Smooth muscle cell (in vitro differentiated cells): ENCODE measurements around the gene TMEM108. TPM values are rescaled to one million over a fixed set of nuclear protein-coding genes. Genes with fewer than 3 reads are reported as not detected.
A peak's percentile ranks its signal among the peaks of the same experiment; 100 is the strongest.

Experiments
- DNase-seq: peaks from one replicate; lab custom pipeline; 2025; ENCODE audit not compliant: unreplicated experiment; lab: John Stamatoyannopoulos, UW
- H2AFZ ChIP-seq: fragments of 200-600 bp; sonication (generic); 2 replicates; pipeline ENCODE4 v1.6.0; 2016; ENCODE audit warnings: antibody characterized with exemption, low read depth, mild to moderate bottlenecking
- H3F3A ChIP-seq: fragments of 200-600 bp; sonication (generic); 2 replicates; pipeline ENCODE4 v1.6.0; 2017; ENCODE audit warnings: antibody characterized with exemption, low read depth
- H3K27ac ChIP-seq: fragments of 200-600 bp; sonication (generic); 2 replicates; pipeline ENCODE4 v1.5.1; 2016; ENCODE audit warnings: low read depth, mild to moderate bottlenecking
- H3K27me3 ChIP-seq: fragments of 200-600 bp; sonication (generic); 2 replicates; pipeline ENCODE4 v1.6.1; 2016; ENCODE audit warnings: low read depth, mild to moderate bottlenecking
- H3K36me3 ChIP-seq: fragments of 200-600 bp; sonication (generic); 2 replicates; pipeline ENCODE4 v1.5.1; 2016; ENCODE audit warnings: low read depth
- H3K4me1 ChIP-seq: fragments of 200-600 bp; sonication (generic); 2 replicates; pipeline ENCODE4 v1.5.1; 2016; ENCODE audit warnings: low read depth
- H3K4me2 ChIP-seq: fragments of 200-600 bp; sonication (generic); 2 replicates; pipeline ENCODE4 v1.6.0; 2016; ENCODE audit warnings: mild to moderate bottlenecking
- H3K4me3 ChIP-seq: fragments of 200-600 bp; sonication (generic); 2 replicates; pipeline ENCODE4 v1.5.1; 2016; ENCODE audit warnings: mild to moderate bottlenecking
- H3K79me2 ChIP-seq: fragments of 200-600 bp; sonication (generic); 2 replicates; pipeline ENCODE4 v1.6.0; 2016; ENCODE audit warnings: low read depth, mild to moderate bottlenecking
- H3K9ac ChIP-seq: fragments of 200-600 bp; sonication (generic); 2 replicates; pipeline ENCODE4 v1.6.0; 2016; ENCODE audit warnings: low read depth
- H3K9me3 ChIP-seq: fragments of 200-600 bp; sonication (generic); replicated peaks from 2 replicates; pipeline ENCODE4 v1.5.1; 2016; ENCODE audit warnings: low read depth
- H4K20me1 ChIP-seq: fragments of 200-600 bp; sonication (generic); 2 replicates; pipeline ENCODE4 v1.6.0; 2016; ENCODE audit warnings: low read depth
- WGBS: methylation state at CpG from one replicate; pipeline ENCODE4 v1.1.7; 2016; ENCODE audit warnings: low lambda C conversion rate; 5-methylcytosine and 5-hydroxymethylcytosine counted together
- polyA plus RNA-seq: library from polyadenylated mRNA; unstranded; fragments of >200 nt; fragmentation: Nextera tagmentation; extraction: Ambion mirVana; gene quantifications from 2 replicates; pipeline ENCODE4 v1.2.1, GENCODE V29; 2016
- total RNA-seq: library from RNA; depleted of rRNA; stranded (reverse); fragments of >200 nt; gene quantifications from 2 replicates; pipeline ENCODE4 v1.2.3, GENCODE V29; 2014
- TF ChIP-seq, protein P1 (sequence below): fragments of 200-600 bp; sonication (generic); IDR thresholded peaks from 2 replicates; pipeline ENCODE4 v1.5.1; 2017; ENCODE audit warnings: borderline replicate concordance, mild to moderate bottlenecking, antibody characterized with exemption; ENCODE audit not compliant: insufficient read depth, poor library complexity, severe bottlenecking

The TMEM108 gene
- total and polyA plus RNA-seq, 2 experiments from 2014 or later = 2.4 to 10.8 TPM

DNA sequence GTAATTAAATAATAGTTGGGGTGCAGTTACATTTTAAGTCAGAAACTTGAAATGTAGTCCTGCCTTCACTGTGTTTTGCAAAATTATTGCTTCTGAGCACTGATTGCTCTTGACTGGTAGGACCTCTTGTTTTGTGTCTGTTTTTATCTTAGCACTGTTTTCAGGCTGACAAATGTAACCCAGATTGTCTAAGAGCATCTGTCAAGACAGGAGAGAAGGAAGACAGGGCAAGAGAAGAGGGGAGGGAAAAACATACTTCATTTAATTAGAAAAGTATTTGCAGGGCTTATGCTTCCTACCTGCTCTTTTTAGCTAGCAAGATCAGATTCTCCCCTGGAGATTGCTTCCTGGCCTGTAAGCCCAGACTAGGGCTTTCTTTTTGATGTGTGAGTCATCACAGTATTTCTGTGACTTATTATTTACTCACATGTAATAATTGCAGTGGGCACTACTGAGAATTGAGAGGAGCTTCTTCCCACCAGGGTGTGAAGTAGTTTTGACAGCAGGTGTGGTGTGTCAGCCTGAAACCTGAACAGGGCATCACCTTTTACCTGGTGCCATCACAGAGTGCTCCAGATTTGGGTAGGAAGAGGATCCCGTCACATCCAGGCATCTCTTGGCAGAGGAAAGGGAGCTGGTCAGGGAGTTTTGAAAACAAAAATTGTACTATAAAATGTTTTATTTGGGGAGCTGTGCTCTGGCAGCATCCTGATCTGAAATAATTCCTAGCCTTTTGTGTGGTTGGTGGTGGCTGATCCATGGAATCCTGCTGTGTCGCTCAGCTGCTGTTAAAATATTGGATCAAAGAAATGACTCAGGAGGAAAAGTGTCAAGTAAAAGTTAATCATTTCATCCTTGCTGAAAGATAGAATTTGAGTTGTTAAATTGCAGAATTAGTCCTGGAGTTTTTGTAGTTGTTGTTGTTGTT is 98.2 kb downstream of the TMEM108 start:
- H3K9me3 ChIP-seq = no peaks in the 10 kb centered on the region
- no peaks in the 10 kb centered on the region for H3K4me1 ChIP-seq
- H2AFZ ChIP-seq = no peak overlapping the region
- H3F3A ChIP-seq = no peaks in the 10 kb centered on the region
- H3K4me2 ChIP-seq = no peak overlapping the region
- H3K9ac ChIP-seq = no peak overlapping the region
- no peaks in the 10 kb centered on the region for H3K27me3 ChIP-seq
- 65% methylated on average over 2 of the region's 2 CpGs for WGBS
- DNase-seq = no peak
- H3K4me3 ChIP-seq = no peak overlapping the region
- no peaks in the 10 kb centered on the region for H3K36me3 ChIP-seq
- no peaks in the 10 kb centered on the region for H3K79me2 ChIP-seq
- H3K27ac ChIP-seq = peak overlapping the region; percentile 29
- no peaks in the 10 kb centered on the region for H4K20me1 ChIP-seq
- TF ChIP-seq, protein P1, sequence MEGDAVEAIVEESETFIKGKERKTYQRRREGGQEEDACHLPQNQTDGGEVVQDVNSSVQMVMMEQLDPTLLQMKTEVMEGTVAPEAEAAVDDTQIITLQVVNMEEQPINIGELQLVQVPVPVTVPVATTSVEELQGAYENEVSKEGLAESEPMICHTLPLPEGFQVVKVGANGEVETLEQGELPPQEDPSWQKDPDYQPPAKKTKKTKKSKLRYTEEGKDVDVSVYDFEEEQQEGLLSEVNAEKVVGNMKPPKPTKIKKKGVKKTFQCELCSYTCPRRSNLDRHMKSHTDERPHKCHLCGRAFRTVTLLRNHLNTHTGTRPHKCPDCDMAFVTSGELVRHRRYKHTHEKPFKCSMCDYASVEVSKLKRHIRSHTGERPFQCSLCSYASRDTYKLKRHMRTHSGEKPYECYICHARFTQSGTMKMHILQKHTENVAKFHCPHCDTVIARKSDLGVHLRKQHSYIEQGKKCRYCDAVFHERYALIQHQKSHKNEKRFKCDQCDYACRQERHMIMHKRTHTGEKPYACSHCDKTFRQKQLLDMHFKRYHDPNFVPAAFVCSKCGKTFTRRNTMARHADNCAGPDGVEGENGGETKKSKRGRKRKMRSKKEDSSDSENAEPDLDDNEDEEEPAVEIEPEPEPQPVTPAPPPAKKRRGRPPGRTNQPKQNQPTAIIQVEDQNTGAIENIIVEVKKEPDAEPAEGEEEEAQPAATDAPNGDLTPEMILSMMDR = no peak

DNA sequence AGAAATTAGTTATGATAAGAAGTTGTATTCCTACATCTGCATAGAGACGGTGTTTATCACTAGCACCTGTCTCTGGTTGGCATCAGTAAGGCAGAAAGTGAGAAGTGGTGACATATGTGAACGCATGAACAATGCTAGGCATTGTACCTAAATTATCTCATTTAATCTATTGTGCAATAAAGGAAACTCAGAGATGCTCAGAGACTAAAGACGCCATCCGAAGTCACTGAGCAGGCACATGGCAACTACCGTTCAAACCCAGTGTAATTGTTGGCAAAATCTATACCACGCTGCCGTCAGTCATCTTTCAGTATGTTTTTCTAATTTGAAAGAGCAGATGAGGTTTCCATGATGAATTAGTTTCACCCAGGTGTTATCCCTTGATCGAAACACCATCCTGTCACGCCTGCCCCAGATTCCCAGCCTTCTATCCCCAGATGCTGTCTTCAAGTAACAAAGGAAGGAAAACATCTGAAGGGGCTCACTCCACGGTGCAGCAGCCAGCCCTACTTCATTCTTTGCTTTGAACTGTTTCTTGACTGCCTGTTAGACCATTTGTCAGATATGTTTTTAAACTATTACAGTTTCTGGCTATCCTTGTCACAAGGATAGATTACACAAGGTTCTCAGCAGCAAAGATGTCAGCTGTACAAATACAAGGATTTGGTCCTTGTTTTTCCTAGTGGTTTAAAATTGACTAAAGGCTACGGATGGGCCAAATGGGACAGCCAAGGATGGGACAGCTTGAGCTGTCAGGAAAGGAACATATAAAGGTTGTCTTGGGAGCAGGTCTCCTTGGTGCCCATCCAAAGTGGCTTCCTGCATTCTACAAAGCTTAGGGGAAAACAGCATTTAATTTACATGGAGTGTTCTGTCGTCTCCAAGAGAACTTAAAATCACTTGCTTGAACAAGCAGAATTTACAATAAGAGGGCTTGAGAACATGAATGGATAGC is 99.1 kb downstream of the TMEM108 start:
- no peaks in the 10 kb centered on the region for H3F3A ChIP-seq
- 89% methylated on average over 12 of the region's 12 CpGs for WGBS
- H3K27ac ChIP-seq = no peak overlapping the region
- no peaks in the 10 kb centered on the region for H4K20me1 ChIP-seq
- no peak overlapping the region for H2AFZ ChIP-seq
- H3K79me2 ChIP-seq = no peaks in the 10 kb centered on the region
- no peaks in the 10 kb centered on the region for H3K36me3 ChIP-seq
- TF ChIP-seq, protein P1 = no peak
- H3K9ac ChIP-seq = no peak overlapping the region
- no peaks in the 10 kb centered on the region for H3K4me1 ChIP-seq
- H3K9me3 ChIP-seq = no peaks in the 10 kb centered on the region
- no peak overlapping the region for H3K4me2 ChIP-seq
- H3K4me3 ChIP-seq = no peak overlapping the region
- no peaks in the 10 kb centered on the region for H3K27me3 ChIP-seq
- DNase-seq = no peak

DNA sequence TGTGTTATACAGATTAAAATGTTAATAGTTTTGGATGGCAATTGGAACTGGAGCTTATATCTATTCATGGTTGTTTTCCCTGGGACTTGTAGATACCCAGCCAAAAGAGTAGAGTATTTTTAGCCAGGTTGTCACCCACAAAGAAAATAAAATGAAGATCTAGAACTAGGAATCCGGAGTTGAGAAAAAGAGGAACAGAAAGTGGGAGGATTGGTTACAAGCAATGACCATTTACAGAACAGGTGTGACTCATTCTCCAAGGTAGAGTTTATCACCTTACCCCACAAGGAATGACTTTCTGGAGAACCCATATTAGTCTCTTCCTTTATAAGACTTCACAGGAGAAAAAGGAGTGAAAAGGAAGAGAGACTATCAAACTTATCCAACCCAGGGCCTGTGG is 99.8 kb downstream of the TMEM108 start:
- Histone ChIP-seq H3K9me3 (no peaks in the 10 kb centered on the region), H2AFZ (no peak overlapping the region), H3K4me2 (no peak overlapping the region), H3K4me1 (no peaks in the 10 kb centered on the region), H3K4me3 (no peak overlapping the region), H3K9ac (no peak overlapping the region), H3K36me3 (no peaks in the 10 kb centered on the region), H3F3A (no peaks in the 10 kb centered on the region), H3K27me3 (no peaks in the 10 kb centered on the region), H3K79me2 (no peaks in the 10 kb centered on the region), H3K27ac (no peak overlapping the region), H4K20me1 (no peaks in the 10 kb centered on the region)
- DNase-seq = no peak
- 79% methylated on average over 1 of the region's 1 CpG for WGBS
- TF ChIP-seq, protein P1 = no peak
